ENCODE results near the gene CARD19.

CARD19 gene

DNA sequence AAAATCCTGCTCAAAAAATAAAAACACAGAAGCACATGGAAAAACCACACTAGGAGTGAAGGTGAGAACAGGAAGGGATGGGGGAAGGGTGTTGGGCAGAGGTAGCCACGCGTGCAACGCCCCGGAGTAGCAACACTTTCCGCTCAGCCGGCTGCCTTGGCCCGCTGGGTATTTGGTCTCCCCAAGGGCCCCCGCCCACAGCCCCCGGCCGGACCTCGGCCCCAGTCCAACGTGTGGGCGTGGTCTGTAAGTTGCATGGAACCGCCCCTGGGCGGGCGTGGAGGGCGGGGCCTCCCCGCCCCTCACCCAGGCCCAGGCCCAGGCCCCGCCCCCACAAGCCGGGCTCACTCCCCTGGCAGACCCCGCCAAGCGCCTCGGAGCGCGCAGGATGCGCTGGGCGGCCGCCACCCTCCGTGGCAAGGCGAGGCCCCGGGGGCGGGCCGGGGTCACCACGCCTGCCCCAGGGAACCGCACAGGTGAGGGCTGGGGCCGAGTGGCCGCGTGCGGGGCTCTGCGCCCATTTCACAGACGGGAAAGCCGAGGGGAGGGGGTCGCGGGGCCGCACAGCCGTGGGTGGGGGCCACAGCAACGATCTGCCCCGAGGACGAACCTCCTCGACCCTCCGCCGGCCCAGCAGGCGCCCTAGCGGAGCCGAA, 37.5 kb upstream of the CARD19 start, which contains the start of gene SUSD3:
Gene SUSD3 (plus strand): TSS at position 347 of the 656 bp plus-strand sequence. CDS start 42 bp downstream, at position 389.
- Histone ChIP-seq H3K27me3 (ENCODE audit: control insufficient read depth, insufficient read depth, low read length) (no peaks in the 10 kb centered on the region), H3K36me3 (ENCODE audit: control insufficient read depth, insufficient read depth, low read length) (no peaks in the 10 kb centered on the region), H3K4me1 (ENCODE audit: control insufficient read depth, insufficient read depth, low read length) (peaks cover 26% of the 10 kb centered on the region), H3K9me3 (ENCODE audit: control insufficient read depth, low read length) (no peaks in the 10 kb centered on the region), H3K9ac (ENCODE audit: low read length) (peak within 1 kb of the TSS; percentile 37), H3K4me3 (ENCODE audit: low read length) (no peak within 1 kb of the TSS)

DNA sequence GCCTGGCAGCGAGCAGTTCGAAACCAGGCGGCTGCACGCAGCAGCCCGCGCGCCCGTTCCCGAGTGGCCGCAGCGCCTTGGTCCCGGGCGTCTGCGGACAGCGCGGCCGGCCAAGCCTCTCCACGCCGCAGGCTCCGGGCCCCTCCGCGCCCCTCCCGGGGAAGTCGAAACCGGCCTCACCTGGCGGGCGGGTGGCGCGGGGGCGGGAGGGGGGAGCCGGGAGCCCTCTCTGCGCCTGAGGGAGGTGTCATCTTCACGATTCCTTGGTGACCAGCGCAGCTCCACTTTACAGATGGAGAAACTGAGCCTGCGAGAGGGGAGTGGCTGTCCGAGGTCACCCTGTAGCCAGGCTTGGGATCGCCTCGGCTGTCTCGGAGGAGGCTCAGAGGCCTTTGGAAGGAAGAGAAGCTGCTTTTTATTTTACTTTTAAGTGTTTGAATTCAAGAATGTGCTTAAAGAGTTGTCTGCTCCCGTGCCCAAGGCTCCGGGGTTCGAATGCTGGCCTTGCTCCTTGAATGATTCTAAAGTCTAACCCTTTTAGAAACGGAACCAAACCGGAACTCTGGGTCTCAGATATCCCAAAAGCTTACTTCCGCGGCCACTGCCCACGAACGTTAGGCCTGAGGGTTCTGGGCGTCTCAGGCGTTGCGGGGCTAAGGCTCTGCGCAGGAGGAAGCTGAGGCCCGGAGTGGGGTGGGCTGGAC, 36.9 kb upstream of the CARD19 start:
- H3K36me3 ChIP-seq (ENCODE audit: control insufficient read depth, insufficient read depth, low read length), result no peaks in the 10 kb centered on the region
- no peak overlapping the region for H3K4me3 ChIP-seq (ENCODE audit: low read length)
- H3K9me3 ChIP-seq (ENCODE audit: control insufficient read depth, low read length), result no peaks in the 10 kb centered on the region
- no peaks in the 10 kb centered on the region for H3K27me3 ChIP-seq (ENCODE audit: control insufficient read depth, insufficient read depth, low read length)
- H3K4me1 ChIP-seq (ENCODE audit: control insufficient read depth, insufficient read depth, low read length), result peaks cover 26% of the 10 kb centered on the region
- peak overlapping the region; percentile 37 for H3K9ac ChIP-seq (ENCODE audit: low read length)

DNA sequence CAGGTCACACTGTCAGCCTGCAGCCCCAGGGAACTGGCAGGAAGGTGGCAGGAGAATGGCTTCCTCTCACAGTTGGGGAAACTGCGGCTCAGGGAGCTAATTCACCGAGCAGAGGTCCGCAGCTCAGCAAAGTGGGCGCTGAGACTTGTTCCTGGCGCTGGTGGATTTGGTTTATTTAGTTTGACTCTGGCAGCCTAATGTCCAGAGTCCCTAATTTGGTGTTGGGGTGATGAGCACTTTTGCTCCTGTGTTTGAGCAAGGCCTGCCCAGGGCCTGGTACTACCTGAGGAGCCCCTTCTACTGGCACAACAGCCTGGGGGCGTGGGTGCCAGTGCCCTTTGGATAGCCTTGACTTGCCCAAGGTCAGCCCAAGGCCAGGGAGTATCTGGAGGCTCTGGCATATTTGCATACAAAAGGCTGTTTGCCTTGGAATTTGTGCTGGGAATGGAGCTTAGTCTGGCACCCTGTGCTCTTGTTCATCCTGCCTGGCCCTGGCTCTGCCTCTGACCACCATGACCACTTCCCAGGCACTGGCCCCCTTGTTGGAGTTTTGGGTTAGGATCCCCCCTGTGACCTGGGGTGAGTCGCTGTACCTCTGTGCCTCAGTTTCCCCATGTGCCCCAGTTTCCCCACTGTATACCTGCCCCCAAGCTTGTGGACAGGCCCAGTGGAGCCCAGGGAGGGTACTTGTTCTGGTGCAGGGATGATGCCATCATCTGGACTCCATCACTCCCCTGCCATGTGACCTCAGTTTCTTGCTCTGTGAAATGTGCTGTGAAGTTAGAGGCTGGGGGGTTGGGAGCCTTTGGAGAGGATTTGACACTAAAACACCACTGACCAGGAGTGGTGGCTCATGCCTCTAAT, 36.1 kb upstream of the CARD19 start:
- no peak overlapping the region for H3K9ac ChIP-seq (ENCODE audit: low read length)
- H3K9me3 ChIP-seq (ENCODE audit: control insufficient read depth, low read length), result no peaks in the 10 kb centered on the region
- no peaks in the 10 kb centered on the region for H3K36me3 ChIP-seq (ENCODE audit: control insufficient read depth, insufficient read depth, low read length)
- no peaks in the 10 kb centered on the region for H3K27me3 ChIP-seq (ENCODE audit: control insufficient read depth, insufficient read depth, low read length)
- peaks cover 26% of the 10 kb centered on the region for H3K4me1 ChIP-seq (ENCODE audit: control insufficient read depth, insufficient read depth, low read length)
- H3K4me3 ChIP-seq (ENCODE audit: low read length), result no peak overlapping the region

GRCh38 chr9:93060746-93061259, 35.2 kb upstream of the CARD19 start:
- Histone ChIP-seq H3K36me3 (ENCODE audit: control insufficient read depth, insufficient read depth, low read length) (no peaks in the 10 kb centered on the region), H3K4me3 (ENCODE audit: low read length) (no peak overlapping the region), H3K4me1 (ENCODE audit: control insufficient read depth, insufficient read depth, low read length) (peaks cover 26% of the 10 kb centered on the region), H3K9ac (ENCODE audit: low read length) (no peak overlapping the region), H3K27me3 (ENCODE audit: control insufficient read depth, insufficient read depth, low read length) (no peaks in the 10 kb centered on the region), H3K9me3 (ENCODE audit: control insufficient read depth, low read length) (no peaks in the 10 kb centered on the region)

DNA sequence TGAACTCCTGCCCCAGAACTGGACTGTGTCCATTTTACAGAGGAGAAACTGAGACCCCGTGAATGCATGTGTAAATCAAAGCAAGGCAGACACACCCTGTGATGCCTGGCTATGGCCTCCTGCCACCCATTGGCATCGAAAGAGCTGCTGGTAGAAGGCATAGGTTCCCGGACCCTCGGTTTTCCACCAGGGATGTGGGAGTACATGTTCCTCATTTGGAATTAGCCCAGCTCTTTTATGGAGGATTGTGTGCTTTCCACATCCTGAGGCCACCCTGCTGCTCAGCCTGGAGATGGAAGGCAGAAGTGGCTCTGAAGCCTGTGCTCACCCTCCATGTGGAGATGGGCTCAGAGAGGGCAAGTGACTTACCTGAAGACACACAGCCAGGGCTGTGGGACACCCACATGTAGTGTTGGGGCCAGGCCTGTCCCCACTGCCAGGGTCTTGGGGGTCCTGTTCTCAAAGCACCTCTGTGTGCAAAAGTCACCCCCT, 34.7 kb upstream of the CARD19 start:
- Histone ChIP-seq H3K4me1 (ENCODE audit: control insufficient read depth, insufficient read depth, low read length) (peaks cover 26% of the 10 kb centered on the region), H3K4me3 (ENCODE audit: low read length) (no peak overlapping the region), H3K9ac (ENCODE audit: low read length) (no peak overlapping the region)

DNA sequence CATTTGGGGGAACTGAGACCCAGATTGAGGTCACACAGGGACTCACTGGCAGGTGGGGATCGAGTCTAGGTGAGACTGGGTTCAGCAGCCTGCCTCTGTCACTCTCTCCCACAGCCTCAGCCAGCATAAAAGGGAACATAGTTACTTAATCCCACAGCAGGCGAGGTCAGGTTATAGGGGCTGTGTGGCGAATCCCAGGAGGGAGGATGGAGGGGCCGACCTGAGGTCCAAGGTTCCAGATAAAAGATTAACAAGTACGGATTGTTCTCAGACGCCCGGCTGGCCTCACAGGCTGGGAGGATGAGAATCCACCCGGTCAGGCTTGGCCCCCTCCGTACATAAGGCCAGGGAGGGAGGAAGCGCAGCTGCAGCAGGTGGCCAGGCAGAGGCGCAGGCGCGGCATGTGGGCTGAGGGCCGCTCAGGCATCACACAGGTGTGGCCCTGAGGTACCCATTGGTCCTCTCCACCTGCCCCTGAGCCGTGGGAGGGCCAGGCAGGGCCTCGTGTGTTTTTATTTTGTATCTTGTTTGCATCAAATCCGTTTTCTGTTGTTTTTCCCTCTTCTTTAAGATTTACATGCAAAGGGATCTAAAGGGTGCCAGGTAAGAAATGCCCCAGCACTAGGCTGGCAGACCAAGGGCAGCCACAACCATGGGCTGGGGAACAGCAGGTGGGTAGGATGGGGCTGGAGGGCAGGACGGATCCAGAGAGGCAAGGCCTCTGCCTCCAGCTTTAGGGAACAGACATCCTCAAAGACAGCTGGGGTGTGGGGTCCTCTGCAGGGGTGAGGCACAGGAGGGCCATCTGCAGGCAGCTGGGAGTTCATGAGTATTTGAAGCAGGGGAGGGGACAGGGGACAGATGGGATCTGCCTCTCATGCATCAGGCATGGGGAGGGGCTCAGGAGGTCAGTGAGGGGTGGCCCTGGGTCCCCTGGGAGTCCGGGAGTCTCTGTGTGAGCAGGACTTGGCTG, 33.9 kb upstream of the CARD19 start:
- Histone ChIP-seq H3K4me3 (ENCODE audit: low read length) (no peak overlapping the region), H3K4me1 (ENCODE audit: control insufficient read depth, insufficient read depth, low read length) (peaks cover 26% of the 10 kb centered on the region), H3K9me3 (ENCODE audit: control insufficient read depth, low read length) (no peaks in the 10 kb centered on the region), H3K27me3 (ENCODE audit: control insufficient read depth, insufficient read depth, low read length) (no peaks in the 10 kb centered on the region), H3K36me3 (ENCODE audit: control insufficient read depth, insufficient read depth, low read length) (no peaks in the 10 kb centered on the region), H3K9ac (ENCODE audit: low read length) (no peak overlapping the region)

More for the DNA sequence above, 34.7 kb upstream of the CARD19 start:
- Histone ChIP-seq H3K27me3 (ENCODE audit: control insufficient read depth, insufficient read depth, low read length) (no peaks in the 10 kb centered on the region), H3K9me3 (ENCODE audit: control insufficient read depth, low read length) (no peaks in the 10 kb centered on the region), H3K36me3 (ENCODE audit: control insufficient read depth, insufficient read depth, low read length) (no peaks in the 10 kb centered on the region)

DNA sequence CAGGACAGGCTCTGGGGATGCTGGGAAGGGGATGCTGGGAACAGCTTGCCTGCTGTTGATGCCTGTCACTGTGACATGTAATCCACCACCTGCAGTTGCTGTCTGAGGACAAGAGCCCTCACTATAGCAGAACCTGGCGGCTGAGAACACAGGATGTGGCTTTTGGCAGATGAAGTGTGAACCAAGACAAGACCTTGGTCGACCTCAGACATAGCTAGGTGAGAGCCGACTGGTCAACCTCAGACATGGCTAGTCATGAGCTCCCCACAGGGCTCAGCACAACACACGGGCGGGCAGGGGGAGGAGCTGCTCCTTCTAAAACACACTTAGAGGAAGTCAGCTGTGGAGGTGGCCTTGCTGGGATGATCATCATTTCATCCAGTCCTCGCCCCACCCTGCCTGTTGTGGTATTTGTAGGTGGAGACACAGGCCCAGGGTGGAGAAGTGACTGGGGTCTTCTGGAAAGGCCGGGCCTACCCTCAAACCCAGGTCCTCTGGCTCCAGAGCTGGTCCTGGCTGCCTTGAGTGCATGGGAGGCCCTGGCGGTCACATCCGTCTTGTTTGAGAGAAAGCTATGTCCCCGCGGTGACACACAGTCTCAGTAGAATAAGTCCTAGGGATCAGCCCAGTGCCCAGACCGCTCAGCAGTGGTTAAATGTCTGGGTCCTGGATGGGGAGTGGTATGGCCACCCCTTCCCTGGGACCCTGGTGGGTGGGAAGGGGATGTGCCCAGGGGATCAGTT, 31.5 kb upstream of the CARD19 start:
- H3K9me3 ChIP-seq (ENCODE audit: control insufficient read depth, low read length), result no peaks in the 10 kb centered on the region
- H3K4me1 ChIP-seq (ENCODE audit: control insufficient read depth, insufficient read depth, low read length), result peaks cover 22% of the 10 kb centered on the region
- no peaks in the 10 kb centered on the region for H3K27me3 ChIP-seq (ENCODE audit: control insufficient read depth, insufficient read depth, low read length)
- no peaks in the 10 kb centered on the region for H3K36me3 ChIP-seq (ENCODE audit: control insufficient read depth, insufficient read depth, low read length)
- H3K9ac ChIP-seq (ENCODE audit: low read length), result no peak overlapping the region
- H3K4me3 ChIP-seq (ENCODE audit: low read length), result no peak overlapping the region

- Histone ChIP-seq H3K27me3 (ENCODE audit: control insufficient read depth, insufficient read depth, low read length) (no peaks in the 10 kb centered on the region), H3K36me3 (ENCODE audit: control insufficient read depth, insufficient read depth, low read length) (no peaks in the 10 kb centered on the region), H3K4me1 (ENCODE audit: control insufficient read depth, insufficient read depth, low read length) (peaks cover 20% of the 10 kb centered on the region), H3K4me3 (ENCODE audit: low read length) (no peak overlapping the region), H3K9ac (ENCODE audit: low read length) (no peak overlapping the region), H3K9me3 (ENCODE audit: control insufficient read depth, low read length) (no peaks in the 10 kb centered on the region)
Measured at GRCh38 chr9:93065135-93065720, 30.8 kb upstream of the CARD19 start.

- Histone ChIP-seq H3K27me3 (ENCODE audit: control insufficient read depth, insufficient read depth, low read length) (no peaks in the 10 kb centered on the region), H3K9me3 (ENCODE audit: control insufficient read depth, low read length) (no peaks in the 10 kb centered on the region), H3K9ac (ENCODE audit: low read length) (no peak overlapping the region), H3K4me3 (ENCODE audit: low read length) (no peak overlapping the region), H3K4me1 (ENCODE audit: control insufficient read depth, insufficient read depth, low read length) (peaks cover 4% of the 10 kb centered on the region), H3K36me3 (ENCODE audit: control insufficient read depth, insufficient read depth, low read length) (no peaks in the 10 kb centered on the region)
Measured at GRCh38 chr9:93066978-93067603, 28.9 kb upstream of the CARD19 start.

DNA sequence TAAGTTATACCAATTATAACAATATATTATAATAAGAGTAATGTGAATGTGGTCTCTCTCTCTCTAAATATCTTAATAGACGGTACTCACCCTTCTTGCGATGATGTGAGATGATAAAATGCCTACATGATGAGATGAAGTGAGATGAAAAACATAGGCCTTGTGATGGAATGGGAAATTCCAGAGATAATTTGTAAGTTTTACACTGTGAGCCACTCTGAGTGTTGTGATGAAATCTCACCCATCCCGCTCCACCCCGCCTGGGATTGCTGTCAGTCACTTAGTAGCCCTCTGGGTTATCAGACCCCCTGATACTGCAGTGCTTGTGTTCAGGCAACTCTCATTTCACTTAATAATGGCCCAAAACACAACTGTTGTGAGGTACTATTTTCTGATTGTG, 27.1 kb upstream of the CARD19 start:
- Histone ChIP-seq H3K4me1 (ENCODE audit: control insufficient read depth, insufficient read depth, low read length) (peaks cover 10% of the 10 kb centered on the region), H3K4me3 (ENCODE audit: low read length) (no peak overlapping the region), H3K36me3 (ENCODE audit: control insufficient read depth, insufficient read depth, low read length) (no peaks in the 10 kb centered on the region), H3K9me3 (ENCODE audit: control insufficient read depth, low read length) (no peaks in the 10 kb centered on the region), H3K27me3 (ENCODE audit: control insufficient read depth, insufficient read depth, low read length) (no peaks in the 10 kb centered on the region), H3K9ac (ENCODE audit: low read length) (no peak overlapping the region)
